ENCODE measurements around the gene GMCL2. TPM values are rescaled to one million over a fixed set of nuclear protein-coding genes. Genes with fewer than 3 reads are reported as not detected.

Gene GMCL2
- total RNA-seq, 1 experiment from 2014 or later: not detected

GRCh38 chr5:178227929-178228328 is 40.8 kb upstream of the GMCL2 start:
- Histone ChIP-seq H3K9me3 (replicated peaks) (no peaks in the 10 kb centered on the region), H3K4me3 (no peak overlapping the region), H3K27me3 (replicated peaks) (no peaks in the 10 kb centered on the region), H3K36me3 (peaks cover 94% of the 10 kb centered on the region), H3K27ac (no peak overlapping the region), H3K4me1 (replicated peaks) (peaks cover 19% of the 10 kb centered on the region)
- DNase-seq (ENCODE audit: low read depth in 1 of 2, low spot score in 2 of 2): no peak

GRCh38 chr5:178227138-178227659 is 40.0 kb upstream of the GMCL2 start:
- Histone ChIP-seq H3K27ac (no peak overlapping the region), H3K4me3 (no peak overlapping the region), H3K27me3 (replicated peaks) (no peaks in the 10 kb centered on the region), H3K36me3 (peaks cover 97% of the 10 kb centered on the region), H3K4me1 (replicated peaks) (peaks cover 14% of the 10 kb centered on the region), H3K9me3 (replicated peaks) (no peaks in the 10 kb centered on the region)
- DNase-seq (ENCODE audit: low read depth in 1 of 2, low spot score in 2 of 2): no peak

- Histone ChIP-seq H3K36me3 (peaks cover 97% of the 10 kb centered on the region), H3K4me1 (replicated peaks) (no peaks in the 10 kb centered on the region), H3K4me3 (no peak overlapping the region), H3K9me3 (replicated peaks) (no peaks in the 10 kb centered on the region), H3K27me3 (replicated peaks) (no peaks in the 10 kb centered on the region), H3K27ac (no peak overlapping the region)
- DNase-seq (ENCODE audit: low read depth in 1 of 2, low spot score in 2 of 2): no peak
These were observed 38.0 kb upstream of the GMCL2 start for GRCh38 chr5:178225174-178225573.

- Histone ChIP-seq H3K9me3 (replicated peaks) (no peaks in the 10 kb centered on the region), H3K27me3 (replicated peaks) (no peaks in the 10 kb centered on the region), H3K4me1 (replicated peaks) (no peaks in the 10 kb centered on the region), H3K4me3 (no peak overlapping the region), H3K27ac (no peak overlapping the region), H3K36me3 (peaks cover 97% of the 10 kb centered on the region)
- no peak for DNase-seq (ENCODE audit: low read depth in 1 of 2, low spot score in 2 of 2)
These were observed 37.2 kb upstream of the GMCL2 start for GRCh38 chr5:178224403-178224802.

- H3K36me3 ChIP-seq: peaks cover 93% of the 10 kb centered on the region
- no peaks in the 10 kb centered on the region for H3K9me3 ChIP-seq (replicated peaks)
- no peaks in the 10 kb centered on the region for H3K4me1 ChIP-seq (replicated peaks)
- no peak overlapping the region for H3K27ac ChIP-seq
- H3K4me3 ChIP-seq: no peak overlapping the region
- no peaks in the 10 kb centered on the region for H3K27me3 ChIP-seq (replicated peaks)
- DNase-seq (ENCODE audit: low read depth in 1 of 2, low spot score in 2 of 2): no peak
These were observed 36.7 kb upstream of the GMCL2 start for GRCh38 chr5:178223828-178224335.

- Histone ChIP-seq H3K4me1 (replicated peaks) (no peaks in the 10 kb centered on the region), H3K27ac (no peak overlapping the region), H3K27me3 (replicated peaks) (no peaks in the 10 kb centered on the region), H3K36me3 (peaks cover 93% of the 10 kb centered on the region), H3K9me3 (replicated peaks) (no peaks in the 10 kb centered on the region), H3K4me3 (no peak overlapping the region)
- DNase-seq (ENCODE audit: low read depth in 1 of 2, low spot score in 2 of 2): no peak
These were observed 36.1 kb upstream of the GMCL2 start for GRCh38 chr5:178223196-178223773.

GRCh38 chr5:178222292-178222691 is 35.1 kb upstream of the GMCL2 start:
- Histone ChIP-seq H3K9me3 (replicated peaks) (no peaks in the 10 kb centered on the region), H3K27me3 (replicated peaks) (no peaks in the 10 kb centered on the region), H3K36me3 (peaks cover 86% of the 10 kb centered on the region), H3K4me3 (no peak overlapping the region), H3K4me1 (replicated peaks) (no peaks in the 10 kb centered on the region), H3K27ac (no peak overlapping the region)
- DNase-seq (ENCODE audit: low read depth in 1 of 2, low spot score in 2 of 2): no peak

- Histone ChIP-seq H3K4me3 (no peak overlapping the region), H3K9me3 (replicated peaks) (no peaks in the 10 kb centered on the region), H3K27ac (no peak overlapping the region), H3K27me3 (replicated peaks) (no peaks in the 10 kb centered on the region), H3K36me3 (peaks cover 86% of the 10 kb centered on the region), H3K4me1 (replicated peaks) (no peaks in the 10 kb centered on the region)
- DNase-seq (ENCODE audit: low read depth in 1 of 2, low spot score in 2 of 2): no peak
These were observed 34.7 kb upstream of the GMCL2 start for GRCh38 chr5:178221853-178222252.

- Histone ChIP-seq H3K4me1 (replicated peaks) (no peaks in the 10 kb centered on the region), H3K4me3 (no peak overlapping the region), H3K27ac (no peak overlapping the region), H3K9me3 (replicated peaks) (no peaks in the 10 kb centered on the region), H3K36me3 (peaks cover 86% of the 10 kb centered on the region), H3K27me3 (replicated peaks) (no peaks in the 10 kb centered on the region)
- no peak for DNase-seq (ENCODE audit: low read depth in 1 of 2, low spot score in 2 of 2)
These were observed 34.1 kb upstream of the GMCL2 start for GRCh38 chr5:178221282-178221681.

- Histone ChIP-seq H3K27ac (no peak overlapping the region), H3K4me1 (replicated peaks) (no peaks in the 10 kb centered on the region), H3K9me3 (replicated peaks) (no peaks in the 10 kb centered on the region), H3K27me3 (replicated peaks) (no peaks in the 10 kb centered on the region), H3K36me3 (peaks cover 87% of the 10 kb centered on the region), H3K4me3 (no peak overlapping the region)
- DNase-seq (ENCODE audit: low read depth in 1 of 2, low spot score in 2 of 2): no peak
These were observed 31.7 kb upstream of the GMCL2 start for GRCh38 chr5:178218827-178219226.

GRCh38 chr5:178218237-178218776 is 31.1 kb upstream of the GMCL2 start:
- Histone ChIP-seq H3K4me3 (no peak overlapping the region), H3K27me3 (replicated peaks) (no peaks in the 10 kb centered on the region), H3K4me1 (replicated peaks) (no peaks in the 10 kb centered on the region), H3K27ac (no peak overlapping the region), H3K36me3 (peaks cover 87% of the 10 kb centered on the region), H3K9me3 (replicated peaks) (no peaks in the 10 kb centered on the region)
- DNase-seq (ENCODE audit: low read depth in 1 of 2, low spot score in 2 of 2): no peak

- no peaks in the 10 kb centered on the region for H3K27me3 ChIP-seq (replicated peaks)
- peaks cover 87% of the 10 kb centered on the region for H3K36me3 ChIP-seq
- no peaks in the 10 kb centered on the region for H3K4me1 ChIP-seq (replicated peaks)
- no peak overlapping the region for H3K27ac ChIP-seq
- H3K9me3 ChIP-seq (replicated peaks): no peaks in the 10 kb centered on the region
- H3K4me3 ChIP-seq: no peak overlapping the region
- no peak for DNase-seq (ENCODE audit: low read depth in 1 of 2, low spot score in 2 of 2)
These were observed 29.6 kb upstream of the GMCL2 start for GRCh38 chr5:178216779-178217178.

GRCh38 chr5:178216088-178216534 is 28.9 kb upstream of the GMCL2 start:
- H3K9me3 ChIP-seq (replicated peaks): no peaks in the 10 kb centered on the region
- H3K27me3 ChIP-seq (replicated peaks): no peaks in the 10 kb centered on the region
- no peak overlapping the region for H3K27ac ChIP-seq
- no peak for DNase-seq (ENCODE audit: low read depth in 1 of 2, low spot score in 2 of 2)
- no peak overlapping the region for H3K4me3 ChIP-seq
- H3K4me1 ChIP-seq (replicated peaks): no peaks in the 10 kb centered on the region
- H3K36me3 ChIP-seq: peaks cover 87% of the 10 kb centered on the region

- Histone ChIP-seq H3K27ac (no peak overlapping the region), H3K4me3 (no peak overlapping the region), H3K4me1 (replicated peaks) (no peaks in the 10 kb centered on the region), H3K36me3 (peaks cover 87% of the 10 kb centered on the region), H3K9me3 (replicated peaks) (no peaks in the 10 kb centered on the region), H3K27me3 (replicated peaks) (no peaks in the 10 kb centered on the region)
- DNase-seq (ENCODE audit: low read depth in 1 of 2, low spot score in 2 of 2): no peak
These were observed 28.3 kb upstream of the GMCL2 start for GRCh38 chr5:178215280-178216002.
